Fibroblast of lung (primary cell): ENCODE results near the gene PCBP3. TPM values are rescaled to one million over a fixed set of nuclear protein-coding genes. Genes with fewer than 3 reads are reported as not detected.

Experiments used
- DNase-seq, 2 donors: peaks; one replicate each; pipeline versions ENCODE4 v3.0.0 to v3.0.0-alpha.2; 2010; ENCODE audit warnings: low read depth in 2 of 2
- H2AFZ ChIP-seq: 2 replicates; pipeline ENCODE4 v1.5.1; 2012; ENCODE audit warnings: low read length, control low read depth, inconsistent platforms
- H3K27ac ChIP-seq: 2 replicates; pipeline ENCODE4 v1.5.1; 2011; ENCODE audit warnings: low read length, control low read depth; ENCODE audit not compliant: insufficient read depth
- H3K27me3 ChIP-seq: 2 replicates; pipeline ENCODE4 v1.5.1; 2011; ENCODE audit warnings: mild to moderate bottlenecking, low read length; ENCODE audit not compliant: control insufficient read depth, insufficient read depth
- H3K36me3 ChIP-seq: 2 replicates; pipeline ENCODE4 v1.5.1; 2011; ENCODE audit warnings: low read length; ENCODE audit not compliant: control insufficient read depth, insufficient read depth
- H3K4me1 ChIP-seq: 2 replicates; pipeline ENCODE4 v1.5.1; 2011; ENCODE audit warnings: low read length; ENCODE audit not compliant: control insufficient read depth, insufficient read depth; ENCODE audit errors: extremely low read depth
- H3K4me2 ChIP-seq: 2 replicates; pipeline ENCODE4 v1.5.1; 2011; ENCODE audit warnings: low read length, control low read depth; ENCODE audit not compliant: insufficient read depth; ENCODE audit errors: extremely low read depth
- H3K4me3 ChIP-seq, 4 experiments: fragments of 200-600 bp in 1 of 4; sonication (generic) in 1 of 4; replicated peaks in 1 of 4; 2 replicates each; pipeline ENCODE4 v1.5.1; 2011 to 2016; ENCODE audit warnings: low read length in 4 of 4, low read depth in 3 of 4, mild to moderate bottlenecking in 3 of 4, control low read depth in 2 of 4, inconsistent platforms in 1 of 4, mixed read lengths in 1 of 4; ENCODE audit not compliant: insufficient read depth in 1 of 4; ENCODE audit errors: control extremely low read depth in 1 of 4
- H3K79me2 ChIP-seq: 2 replicates; pipeline ENCODE4 v1.5.1; 2012; ENCODE audit warnings: mild to moderate bottlenecking, low read length, inconsistent platforms; ENCODE audit not compliant: control insufficient read depth, insufficient read depth
- H3K9ac ChIP-seq: 2 replicates; pipeline ENCODE4 v1.5.1; 2011; ENCODE audit warnings: mild to moderate bottlenecking, low read length, control low read depth; ENCODE audit not compliant: insufficient read depth
- H3K9me3 ChIP-seq: 2 replicates; pipeline ENCODE4 v1.5.1; 2012; ENCODE audit warnings: low read depth, low read length; ENCODE audit not compliant: control insufficient read depth, insufficient read depth
- H4K20me1 ChIP-seq: 2 replicates; pipeline ENCODE4 v1.5.1; 2011; ENCODE audit warnings: low read length; ENCODE audit not compliant: control insufficient read depth, insufficient read depth; ENCODE audit errors: extremely low read depth
- EZH2 ChIP-seq: IDR thresholded peaks from 2 replicates; pipeline ENCODE4 v1.5.1; 2012; ENCODE audit warnings: low read length, control low read depth, mild to moderate bottlenecking; ENCODE audit errors: missing control alignments
- polyA plus RNA-seq, 2 donors: library from polyadenylated mRNA; depleted of rRNA in 1 of 2; stranded (reverse) in 1 of 2; unstranded in 1 of 2; fragments of >200 nt; gene quantifications; 2 replicates each; pipeline ENCODE4 v1.2.1, GENCODE V29; 2011 to 2012; ENCODE audit warnings: missing spikeins in 1 of 2
- total RNA-seq: library from RNA; depleted of rRNA; stranded (reverse); fragments of >200 nt; gene quantifications from 2 replicates; pipeline ENCODE4 v1.2.1, GENCODE V29; 2014
- TF ChIP-seq, protein P1 (sequence below), 2 donors: IDR thresholded peaks in 1 of 2; conservative IDR thresholded peaks in 1 of 2; 1 replicate in 1 of 2; 2 replicates in 1 of 2; pipeline ENCODE4 v1.5.1; 2011 to 2012; ENCODE audit warnings: low read length in 2 of 2, control low read depth in 1 of 2, inconsistent platforms in 1 of 2, low read depth in 1 of 2, mild to moderate bottlenecking in 1 of 2

Gene PCBP3
- total and polyA plus RNA-seq, 2 donors (not counting 1 experiment from before 2014, with no cell fraction given): 0.51 to 1.7 TPM

DNA sequence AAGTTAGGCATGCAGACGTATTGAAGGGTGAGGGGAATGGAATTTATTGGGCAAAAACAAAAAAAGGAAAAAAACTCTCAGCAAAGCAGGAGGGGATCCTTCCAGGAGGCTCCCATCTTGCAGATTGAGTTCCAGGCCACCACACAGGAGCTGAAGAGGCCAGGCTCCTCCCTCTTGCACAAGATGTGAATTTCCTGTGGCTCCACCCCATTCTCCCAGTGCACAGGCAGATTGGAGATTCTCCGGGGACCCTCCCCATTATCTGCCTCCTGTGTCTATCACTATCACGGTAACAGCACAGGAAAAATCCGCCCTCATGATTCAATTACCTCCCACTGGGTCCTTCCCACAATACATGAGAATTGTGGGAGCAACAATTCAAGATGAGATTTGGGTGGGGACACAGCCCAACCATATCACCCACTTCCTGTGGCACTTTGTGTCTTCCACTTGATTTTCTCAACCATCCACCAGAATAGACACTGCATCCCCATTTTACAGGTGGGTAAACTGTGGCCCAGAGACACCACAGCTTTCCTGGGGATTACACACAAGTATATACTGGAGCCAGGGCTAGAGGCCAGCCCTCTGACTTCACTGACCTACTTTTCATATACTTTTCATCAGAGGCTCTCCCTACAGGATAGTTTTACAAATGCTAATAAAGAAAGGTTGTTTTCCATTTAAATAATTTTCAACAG, 319.2 kb downstream of the PCBP3 start:
- H3K9ac ChIP-seq: no peak overlapping the region
- H4K20me1 ChIP-seq: no peaks in the 10 kb centered on the region
- no peak for DNase-seq
- no peaks in the 10 kb centered on the region for H3K9me3 ChIP-seq
- H3K79me2 ChIP-seq: no peaks in the 10 kb centered on the region
- no peak for TF ChIP-seq EZH2
- TF ChIP-seq, protein P1, sequence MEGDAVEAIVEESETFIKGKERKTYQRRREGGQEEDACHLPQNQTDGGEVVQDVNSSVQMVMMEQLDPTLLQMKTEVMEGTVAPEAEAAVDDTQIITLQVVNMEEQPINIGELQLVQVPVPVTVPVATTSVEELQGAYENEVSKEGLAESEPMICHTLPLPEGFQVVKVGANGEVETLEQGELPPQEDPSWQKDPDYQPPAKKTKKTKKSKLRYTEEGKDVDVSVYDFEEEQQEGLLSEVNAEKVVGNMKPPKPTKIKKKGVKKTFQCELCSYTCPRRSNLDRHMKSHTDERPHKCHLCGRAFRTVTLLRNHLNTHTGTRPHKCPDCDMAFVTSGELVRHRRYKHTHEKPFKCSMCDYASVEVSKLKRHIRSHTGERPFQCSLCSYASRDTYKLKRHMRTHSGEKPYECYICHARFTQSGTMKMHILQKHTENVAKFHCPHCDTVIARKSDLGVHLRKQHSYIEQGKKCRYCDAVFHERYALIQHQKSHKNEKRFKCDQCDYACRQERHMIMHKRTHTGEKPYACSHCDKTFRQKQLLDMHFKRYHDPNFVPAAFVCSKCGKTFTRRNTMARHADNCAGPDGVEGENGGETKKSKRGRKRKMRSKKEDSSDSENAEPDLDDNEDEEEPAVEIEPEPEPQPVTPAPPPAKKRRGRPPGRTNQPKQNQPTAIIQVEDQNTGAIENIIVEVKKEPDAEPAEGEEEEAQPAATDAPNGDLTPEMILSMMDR (conservative IDR thresholded peaks at IDR 0.05 in 1 of 2, IDR thresholded peaks at IDR 0.05 in 1 of 2; ENCODE audit: low read depth in 1 of 2, low read length in 2 of 2): no peak
- H3K4me1 ChIP-seq: peaks cover 5% of the 10 kb centered on the region
- H3K4me3 ChIP-seq: no peak overlapping the region
- H3K27me3 ChIP-seq: no peaks in the 10 kb centered on the region
- no peak overlapping the region for H2AFZ ChIP-seq
- H3K27ac ChIP-seq: no peak overlapping the region
- no peak overlapping the region for H3K4me2 ChIP-seq
- no peaks in the 10 kb centered on the region for H3K36me3 ChIP-seq

DNA sequence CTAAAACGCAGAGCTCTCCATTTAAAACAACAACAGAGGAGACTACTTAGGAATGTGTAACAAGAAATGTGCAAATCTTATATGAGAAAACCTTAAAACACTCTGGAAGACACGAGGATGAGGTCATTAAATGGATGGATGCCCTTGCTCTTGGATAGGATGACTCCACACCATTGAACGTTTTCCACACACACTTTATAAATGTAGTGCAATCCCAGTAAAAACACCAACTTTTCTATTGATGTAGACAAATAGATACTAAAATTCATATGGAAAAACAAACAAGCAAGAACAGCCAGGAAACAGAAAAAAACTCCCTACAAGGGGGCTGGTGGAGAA, 319.7 kb downstream of the PCBP3 start:
- Histone ChIP-seq H3K4me2 (no peak overlapping the region), H3K79me2 (no peaks in the 10 kb centered on the region), H2AFZ (no peak overlapping the region), H4K20me1 (no peaks in the 10 kb centered on the region), H3K4me1 (peaks cover 5% of the 10 kb centered on the region), H3K9ac (no peak overlapping the region), H3K4me3 (no peak overlapping the region), H3K36me3 (no peaks in the 10 kb centered on the region), H3K27ac (no peak overlapping the region), H3K27me3 (no peaks in the 10 kb centered on the region), H3K9me3 (no peaks in the 10 kb centered on the region)
- TF ChIP-seq, protein P1 (conservative IDR thresholded peaks at IDR 0.05 in 1 of 2, IDR thresholded peaks at IDR 0.05 in 1 of 2; ENCODE audit: low read depth in 1 of 2, low read length in 2 of 2): no peak
- no peak for TF ChIP-seq EZH2
- peak; percentile 23 to 59 for DNase-seq

DNA sequence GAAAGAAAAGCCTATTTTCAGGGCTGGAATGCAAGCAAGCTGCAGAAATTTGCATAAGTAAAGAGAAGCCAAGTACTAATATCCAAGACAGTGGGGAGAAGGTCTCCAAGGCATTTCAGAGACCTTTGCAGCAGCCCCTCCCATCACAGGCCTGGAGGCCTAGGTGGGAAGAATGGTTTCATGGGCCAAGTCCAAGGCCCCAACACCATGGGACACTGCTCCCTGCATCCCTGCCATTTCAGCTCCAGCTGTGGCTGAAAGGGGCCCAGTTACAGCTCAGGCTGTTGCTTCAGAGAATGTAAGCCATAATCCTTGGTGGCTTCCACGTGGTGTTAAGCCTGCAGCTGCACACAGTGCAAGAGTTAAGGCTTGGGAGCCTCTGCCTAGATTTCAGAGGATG, 321.1 kb downstream of the PCBP3 start:
- no peaks in the 10 kb centered on the region for H3K4me1 ChIP-seq
- H3K27ac ChIP-seq: no peak overlapping the region
- H3K4me3 ChIP-seq: no peak overlapping the region
- no peak overlapping the region for H3K4me2 ChIP-seq
- no peaks in the 10 kb centered on the region for H3K79me2 ChIP-seq
- H2AFZ ChIP-seq: no peak overlapping the region
- H3K9ac ChIP-seq: no peak overlapping the region
- H4K20me1 ChIP-seq: no peaks in the 10 kb centered on the region
- TF ChIP-seq EZH2: no peak
- TF ChIP-seq, protein P1 (conservative IDR thresholded peaks at IDR 0.05 in 1 of 2, IDR thresholded peaks at IDR 0.05 in 1 of 2; ENCODE audit: low read depth in 1 of 2, low read length in 2 of 2): no peak
- no peaks in the 10 kb centered on the region for H3K36me3 ChIP-seq
- H3K9me3 ChIP-seq: no peaks in the 10 kb centered on the region
- DNase-seq: no peak
- no peaks in the 10 kb centered on the region for H3K27me3 ChIP-seq
